Naive thymus-derived CD4-positive, alpha-beta T cell (primary cell): ENCODE data around the gene LRRIQ3. TPM values are rescaled to one million over a fixed set of nuclear protein-coding genes. Genes with fewer than 3 reads are reported as not detected.

Experiments
- ATAC-seq: fragments of 150-1000 bp; cut with Tn5 transposase; 2 replicates; pipeline ENCODE4 v1.10.0; 2021; ENCODE audit warnings: mild to moderate bottlenecking, moderate library complexity
- CTCF ChIA-PET: fragments of 350-600 bp; sonication (Branson Sonifier 250); formaldehyde crosslinking; loops from one replicate; lab custom pipeline; 2021; ENCODE audit warnings: antibody characterized with exemption; lab: Charles Lee
- POLR2A ChIA-PET: fragments of 350-600 bp; sonication (Branson Sonifier 250); formaldehyde crosslinking; loops from one replicate; lab custom pipeline; 2021; ENCODE audit warnings: antibody characterized with exemption, inconsistent platforms; lab: Charles Lee
- DNase-seq, 9 donors: peaks; one replicate each; pipeline versions ENCODE4 v3.0.0 to v3.0.0-alpha.2; 2020 to 2022; ENCODE audit warnings: mixed read lengths in 1 of 9
- H3K27ac ChIP-seq: one replicate; pipeline ENCODE4 v1.7.0; 2013; ENCODE audit warnings: mild to moderate bottlenecking, low read depth, low read length, moderate library complexity
- H3K27me3 ChIP-seq, 2 donors: one replicate each; pipeline ENCODE4 v1.7.0; 2013; ENCODE audit warnings: low read length in 2 of 2, mild to moderate bottlenecking in 2 of 2, moderate library complexity in 2 of 2; ENCODE audit not compliant: control insufficient read depth in 2 of 2, insufficient read depth in 2 of 2
- H3K36me3 ChIP-seq, 3 experiments: 1 replicate in 2 of 3; 2 replicates in 1 of 3; pipeline ENCODE4 v1.7.0; 2013; ENCODE audit warnings: low read length in 3 of 3, mild to moderate bottlenecking in 3 of 3, moderate library complexity in 1 of 3; ENCODE audit not compliant: insufficient read depth in 3 of 3, control insufficient read depth in 2 of 3
- H3K4me1 ChIP-seq, 2 donors: one replicate each; pipeline ENCODE4 v1.7.0; 2013; ENCODE audit warnings: low read length in 2 of 2, mild to moderate bottlenecking in 2 of 2, moderate library complexity in 1 of 2; ENCODE audit not compliant: control insufficient read depth in 2 of 2, insufficient read depth in 2 of 2
- H3K4me3 ChIP-seq: 2 replicates; pipeline ENCODE4 v1.7.0; 2013; ENCODE audit warnings: mild to moderate bottlenecking, low read length
- H3K9me3 ChIP-seq, 3 experiments: 1 replicate in 2 of 3; 2 replicates in 1 of 3; pipeline ENCODE4 v1.7.0; 2013; ENCODE audit warnings: low read length in 3 of 3; ENCODE audit not compliant: control insufficient read depth in 2 of 3
- H3K27ac Mint-ChIP-seq, 9 donors: one replicate each; pipeline ENCODE4 v1.8.0; 2020 to 2022; ENCODE audit warnings: mixed read lengths in 9 of 9, mild to moderate bottlenecking in 8 of 9, moderate library complexity in 5 of 9, inconsistent platforms in 2 of 9
- H3K27me3 Mint-ChIP-seq, 5 donors: one replicate each; pipeline ENCODE4 v1.8.0; 2021 to 2022; ENCODE audit warnings: mixed read lengths in 5 of 5, mild to moderate bottlenecking in 1 of 5
- H3K36me3 Mint-ChIP-seq, 5 donors: one replicate each; pipeline ENCODE4 v1.8.0; 2020 to 2022; ENCODE audit warnings: mixed read lengths in 5 of 5, mild to moderate bottlenecking in 3 of 5, inconsistent platforms in 1 of 5
- H3K4me1 Mint-ChIP-seq, 7 donors: one replicate each; pipeline ENCODE4 v1.8.0; 2020 to 2022; ENCODE audit warnings: mixed read lengths in 7 of 7, mild to moderate bottlenecking in 3 of 7, inconsistent platforms in 1 of 7
- H3K4me3 Mint-ChIP-seq, 10 donors: one replicate each; pipeline ENCODE4 v1.8.0; 2020 to 2022; ENCODE audit warnings: mild to moderate bottlenecking in 10 of 10, mixed read lengths in 10 of 10, moderate library complexity in 6 of 10, inconsistent platforms in 2 of 10
- H3K9me3 Mint-ChIP-seq, 11 donors: one replicate each; pipeline ENCODE4 v1.8.0; 2020 to 2022; ENCODE audit warnings: mixed read lengths in 11 of 11, mild to moderate bottlenecking in 4 of 11, inconsistent platforms in 1 of 11, moderate library complexity in 1 of 11
- intact Hi-C, 2 donors: fragments of 100-400 bp; cut with micrococcal nuclease; formaldehyde crosslinking; loops; one replicate each; pipeline ENCODE4 v1.15.1; 2023
- polyA plus RNA-seq, 2 donors: library from polyadenylated mRNA; unstranded; fragments of 300-500 nt; fragmentation: Illumina TruSeq; gene quantifications; one replicate each; pipeline ENCODE4 v1.2.3, GENCODE V29; 2021
- total RNA-seq, 6 experiments: library from RNA in 5 of 6; stranded (reverse) in 5 of 6; gene quantifications; 1 replicate in 5 of 6; 2 replicates in 1 of 6; pipeline ENCODE4 v1.2.3 and lab custom pipeline; 2021 to 2026

LRRIQ3 gene
- total and polyA plus RNA-seq, 7 experiments from 2014 or later: 0.32 to 3.5 (median 1.0) TPM

DNA sequence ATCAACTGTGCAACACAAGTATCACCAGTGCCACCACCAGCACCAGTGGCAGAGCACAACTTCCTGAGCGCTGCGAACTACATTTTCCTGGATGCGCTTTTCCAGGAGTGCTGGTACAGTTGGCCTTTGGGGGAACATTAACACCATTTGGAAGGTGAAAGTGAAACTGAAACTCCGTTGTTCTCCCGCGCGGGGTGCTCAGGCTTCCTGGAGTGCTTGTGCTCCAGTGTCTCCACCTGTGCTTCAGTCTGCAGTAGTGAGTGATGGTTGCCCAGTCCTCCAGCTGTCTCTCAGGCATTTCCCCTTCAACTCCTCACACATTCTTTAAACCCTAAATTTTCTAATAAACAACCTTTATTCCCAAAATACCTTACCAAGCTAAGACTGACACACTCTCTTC lies 187.8 kb downstream of the LRRIQ3 start:
- Histone ChIP-seq H3K4me1 (peaks cover 0 to 3% of the 10 kb centered on the region in 2 donors), H3K4me3 (peak overlapping the region; percentile 35), H3K36me3 (no peaks in the 10 kb centered on the region), H3K9me3 (no peaks in the 10 kb centered on the region), H3K27me3 (no peaks in the 10 kb centered on the region), H3K27ac (no peak overlapping the region)
- ChIA-PET POLR2A (no interaction called here), CTCF (no interaction called here)
- H3K27me3 Mint-ChIP-seq: peaks cover 0 to 8% (median 0%) of the 10 kb centered on the region in 5 donors
- H3K4me3 Mint-ChIP-seq: peak overlapping the region in 9 of 10 donors; percentile 37 to 78 (median 67)
- H3K4me1 Mint-ChIP-seq: peaks cover 0 to 9% (median 5%) of the 10 kb centered on the region in 7 donors
- ATAC-seq (no peak), DNase-seq (no peak)
- intact Hi-C loops: no loop called here
- peaks cover 0 to 2% (median 0%) of the 10 kb centered on the region in 11 donors for H3K9me3 Mint-ChIP-seq
- no peaks in the 10 kb centered on the region for H3K36me3 Mint-ChIP-seq
- peak overlapping the region in 3 of 9 donors; percentile 29 to 52 (median 39) for H3K27ac Mint-ChIP-seq

DNA sequence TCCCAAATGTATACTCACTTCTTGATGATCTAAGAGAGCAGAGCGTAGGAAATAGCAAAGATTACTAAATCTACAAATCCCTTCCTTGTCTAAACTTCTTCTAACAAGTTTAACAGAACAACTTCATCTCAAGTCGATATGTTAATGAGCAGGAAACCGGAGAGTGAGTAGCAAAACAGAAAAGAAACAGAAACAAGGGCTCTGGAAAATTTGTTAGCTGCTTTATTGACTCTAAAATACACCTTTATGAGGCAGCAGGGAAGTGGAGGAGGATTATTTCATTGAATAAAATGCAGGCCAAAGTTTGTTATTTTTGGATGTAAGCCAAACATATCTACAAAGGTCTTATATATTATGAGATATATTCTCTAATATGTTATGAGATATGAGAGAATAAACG lies 192.4 kb downstream of the LRRIQ3 start:
- H3K9me3 Mint-ChIP-seq: peaks cover 0 to 9% (median 0%) of the 10 kb centered on the region in 11 donors
- H3K4me3 ChIP-seq: no peak overlapping the region
- H3K36me3 Mint-ChIP-seq: no peaks in the 10 kb centered on the region
- DNase-seq: no peak
- peaks cover 0 to 3% (median 0%) of the 10 kb centered on the region in 5 donors for H3K27me3 Mint-ChIP-seq
- no peak for ATAC-seq
- no peak overlapping the region for H3K27ac ChIP-seq
- no peak overlapping the region for H3K27ac Mint-ChIP-seq
- H3K4me1 Mint-ChIP-seq: peaks cover 0 to 8% (median 3%) of the 10 kb centered on the region in 7 donors
- POLR2A ChIA-PET: no interaction called here
- H3K27me3 ChIP-seq: no peaks in the 10 kb centered on the region
- intact Hi-C loops: no loop called here
- H3K9me3 ChIP-seq: no peaks in the 10 kb centered on the region
- no peak overlapping the region for H3K4me3 Mint-ChIP-seq
- H3K36me3 ChIP-seq: no peaks in the 10 kb centered on the region
- CTCF ChIA-PET: no interaction called here
- peaks cover 0 to 3% of the 10 kb centered on the region in 2 donors for H3K4me1 ChIP-seq

DNA sequence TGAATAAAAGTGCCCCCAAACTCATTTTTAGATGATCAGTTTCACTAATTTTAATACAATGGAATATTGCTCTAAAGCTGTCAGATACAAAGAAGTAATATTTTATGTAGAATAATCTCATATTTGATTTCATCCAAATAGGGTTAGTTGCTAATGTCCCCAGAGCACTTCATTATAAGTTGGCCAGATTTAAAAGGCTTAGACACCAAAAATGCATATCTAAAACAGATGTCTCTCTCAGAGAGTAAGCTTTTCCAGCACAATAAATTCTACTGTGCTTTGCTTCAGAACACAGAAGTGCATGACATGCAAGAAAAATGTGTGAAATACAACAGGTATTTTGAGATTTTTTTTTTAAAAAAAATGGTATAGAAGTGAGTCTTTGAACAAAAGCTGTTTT lies 194.2 kb downstream of the LRRIQ3 start:
- Histone ChIP-seq H3K4me3 (no peak overlapping the region), H3K27me3 (no peaks in the 10 kb centered on the region), H3K4me1 (no peaks in the 10 kb centered on the region), H3K27ac (no peak overlapping the region), H3K9me3 (no peaks in the 10 kb centered on the region), H3K36me3 (no peaks in the 10 kb centered on the region)
- Mint-ChIP-seq H3K36me3 (no peaks in the 10 kb centered on the region), H3K4me3 (no peak overlapping the region), H3K27ac (no peak overlapping the region), H3K27me3 (no peaks in the 10 kb centered on the region), H3K9me3 (peaks cover 0 to 9% (median 0%) of the 10 kb centered on the region in 11 donors), H3K4me1 (no peaks in the 10 kb centered on the region)
- ChIA-PET CTCF (no interaction called here), POLR2A (no interaction called here)
- DNase-seq: no peak
- intact Hi-C loops: no loop called here
- ATAC-seq: no peak

DNA sequence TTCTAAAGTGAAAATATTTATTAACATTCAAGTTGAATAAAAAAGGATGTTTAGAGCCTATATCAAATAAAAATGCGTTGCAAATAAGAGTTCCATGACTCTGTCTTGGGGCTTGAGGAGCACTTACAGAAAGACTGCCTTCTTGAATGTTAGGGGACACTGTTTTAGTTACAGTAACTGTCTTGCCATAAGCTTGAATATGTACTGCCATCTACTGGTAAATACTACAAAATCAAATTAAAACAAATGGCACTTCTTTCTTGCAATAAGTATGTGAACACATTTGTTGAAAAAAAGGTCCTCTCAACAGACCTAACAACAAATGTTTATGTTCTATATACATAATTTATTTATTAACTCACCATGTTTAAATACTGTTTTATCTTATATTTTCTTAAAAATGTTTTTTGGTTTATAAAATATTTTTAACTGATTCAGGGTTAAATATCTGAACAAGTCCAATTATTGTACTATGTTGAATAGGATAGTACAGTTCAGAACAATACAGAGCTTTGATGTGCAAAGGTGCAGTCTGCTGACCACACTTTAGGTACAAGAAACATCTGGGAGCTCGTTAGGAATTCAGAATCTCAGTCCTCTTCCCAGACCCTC lies 199.5 kb downstream of the LRRIQ3 start:
- ChIA-PET POLR2A (no interaction called here), CTCF (interaction anchor here (0.7 kb wide), 1 partner anchor 319 kb away, joined by 3 read pairs; no protein-coding TSS in a partner anchor)
- Mint-ChIP-seq H3K4me1 (no peaks in the 10 kb centered on the region), H3K4me3 (no peak overlapping the region), H3K36me3 (no peaks in the 10 kb centered on the region), H3K27ac (no peak overlapping the region), H3K27me3 (peaks cover 0 to 1% (median 0%) of the 10 kb centered on the region in 5 donors), H3K9me3 (peaks cover 0 to 8% (median 0%) of the 10 kb centered on the region in 11 donors)
- ATAC-seq (no peak), DNase-seq (no peak)
- Histone ChIP-seq H3K4me1 (no peaks in the 10 kb centered on the region), H3K9me3 (no peaks in the 10 kb centered on the region), H3K27me3 (no peaks in the 10 kb centered on the region), H3K4me3 (no peak overlapping the region), H3K36me3 (no peaks in the 10 kb centered on the region), H3K27ac (no peak overlapping the region)
- intact Hi-C loops: loop anchor here in 1 of 2 donors (10.0 kb wide), 1 partner anchor 1374 kb away; no protein-coding TSS in a partner anchor

DNA sequence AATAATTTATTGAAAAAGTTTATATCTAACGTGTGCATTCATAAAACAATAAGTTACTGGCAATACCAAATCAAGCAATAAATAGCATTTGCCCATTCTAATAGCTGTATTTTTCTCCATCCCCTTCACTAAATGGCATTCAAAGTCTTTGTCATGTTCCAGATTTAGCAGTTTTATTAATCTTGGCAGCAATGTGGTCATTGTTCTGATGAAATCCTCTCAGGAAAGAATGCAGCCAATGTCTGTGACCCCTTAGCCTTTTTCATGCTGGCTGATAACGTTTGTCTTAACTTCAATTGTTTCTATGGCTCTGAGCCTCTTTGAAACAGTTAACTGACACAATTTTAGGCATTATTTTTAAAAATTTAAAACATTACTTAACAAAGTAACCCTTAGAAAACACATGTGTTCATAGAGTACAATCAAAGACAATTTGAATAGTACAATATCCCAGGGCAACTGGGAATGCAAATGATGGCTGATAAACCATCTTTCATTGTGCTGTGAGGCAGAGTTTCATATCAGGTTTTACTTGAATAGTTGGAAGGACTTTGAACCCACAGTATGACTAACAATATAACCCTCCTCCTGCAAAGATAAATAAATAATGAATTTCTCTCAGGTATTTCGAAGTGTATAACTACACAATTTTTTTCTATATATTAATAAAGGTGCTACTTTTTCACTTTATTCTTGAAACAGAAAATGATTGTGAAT lies 217.5 kb downstream of the LRRIQ3 start:
- H3K4me3 ChIP-seq: no peak overlapping the region
- no peak overlapping the region for H3K27ac ChIP-seq
- no peaks in the 10 kb centered on the region for H3K36me3 ChIP-seq
- H3K4me1 ChIP-seq: no peaks in the 10 kb centered on the region
- no peak for ATAC-seq
- H3K4me1 Mint-ChIP-seq: no peaks in the 10 kb centered on the region
- no peak overlapping the region for H3K4me3 Mint-ChIP-seq
- H3K9me3 Mint-ChIP-seq: peaks cover 0 to 19% (median 4%) of the 10 kb centered on the region in 11 donors
- DNase-seq: no peak
- no peak overlapping the region for H3K27ac Mint-ChIP-seq
- intact Hi-C loops: no loop called here
- no peaks in the 10 kb centered on the region for H3K36me3 Mint-ChIP-seq
- no peaks in the 10 kb centered on the region for H3K27me3 ChIP-seq
- ChIA-PET POLR2A (no interaction called here), CTCF (no interaction called here)
- no peaks in the 10 kb centered on the region for H3K27me3 Mint-ChIP-seq
- H3K9me3 ChIP-seq: no peaks in the 10 kb centered on the region

DNA sequence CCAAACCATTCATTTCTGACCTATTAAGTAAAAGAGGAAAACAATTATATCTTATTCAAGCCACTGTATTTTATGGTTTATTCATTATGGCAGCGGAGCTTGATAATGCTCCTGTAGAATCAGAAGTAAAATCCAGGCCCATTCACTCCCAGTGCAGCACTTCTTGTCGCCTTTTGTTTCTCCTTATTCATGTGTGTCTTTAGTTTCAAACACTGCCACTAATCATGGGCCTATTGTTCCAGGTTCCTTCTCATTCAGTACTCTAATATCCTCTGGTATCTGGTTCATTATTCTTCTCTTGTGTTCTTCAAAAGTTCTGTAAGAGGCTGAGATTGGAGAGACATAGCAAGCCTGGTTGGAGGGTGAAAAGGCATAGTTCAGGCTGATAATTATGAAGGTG lies 218.3 kb downstream of the LRRIQ3 start:
- ChIA-PET CTCF (no interaction called here), POLR2A (no interaction called here)
- ATAC-seq: no peak
- H3K9me3 Mint-ChIP-seq: peaks cover 0 to 19% (median 3%) of the 10 kb centered on the region in 11 donors
- Histone ChIP-seq H3K4me3 (no peak overlapping the region), H3K9me3 (no peaks in the 10 kb centered on the region), H3K4me1 (no peaks in the 10 kb centered on the region), H3K27ac (no peak overlapping the region), H3K36me3 (no peaks in the 10 kb centered on the region), H3K27me3 (no peaks in the 10 kb centered on the region)
- no peak overlapping the region for H3K27ac Mint-ChIP-seq
- H3K27me3 Mint-ChIP-seq: no peaks in the 10 kb centered on the region
- no peak for DNase-seq
- intact Hi-C loops: no loop called here
- no peaks in the 10 kb centered on the region for H3K4me1 Mint-ChIP-seq
- no peak overlapping the region for H3K4me3 Mint-ChIP-seq
- no peaks in the 10 kb centered on the region for H3K36me3 Mint-ChIP-seq
